H1 (cell line): ENCODE data around the gene YTHDF2. TPM values are rescaled to one million over a fixed set of nuclear protein-coding genes. Genes with fewer than 3 reads are reported as not detected.

Experiments used
- CTCF ChIA-PET: fragments of 300-600 bp; sonication (Branson Sonifier 250); formaldehyde crosslinking; loops from one replicate; lab custom pipeline; 2021; ENCODE audit not compliant: partially characterized antibody; lab: Charles Lee
- POLR2A ChIA-PET: fragments of 300-600 bp; sonication (Branson Sonifier 250); formaldehyde crosslinking; loops from one replicate; lab custom pipeline; 2021; ENCODE audit warnings: inconsistent platforms; ENCODE audit not compliant: partially characterized antibody; lab: Charles Lee
- DNase-seq, 2 experiments: peaks; one replicate each; pipeline versions ENCODE4 v3.0.0 to v3.0.0-alpha.2; 2010 to 2022; ENCODE audit warnings: low spot score in 2 of 2, low read depth in 1 of 2, mixed read lengths in 1 of 2
- FAIRE-seq: peaks from 2 replicates; lab custom pipeline; 2011; peaks lifted over from hg19 to GRCh38; lab: Jason Lieb, UNC
- H2AFZ ChIP-seq: 2 replicates; pipeline ENCODE4 v1.8.1; 2012; ENCODE audit warnings: low read length, inconsistent platforms
- H2AK5ac ChIP-seq: 2 replicates; pipeline ENCODE4 v1.6.1; 2013; ENCODE audit warnings: low read depth, low read length
- H2BK120ac ChIP-seq: replicated peaks from 2 replicates; pipeline ENCODE3; 2013; ENCODE audit warnings: low read depth, low read length, inconsistent platforms
- H2BK12ac ChIP-seq: 2 replicates; pipeline ENCODE4 v1.6.1; 2013; ENCODE audit warnings: low read depth, low read length
- H2BK15ac ChIP-seq: 2 replicates; pipeline ENCODE4 v1.6.1; 2013; ENCODE audit warnings: low read length
- H2BK20ac ChIP-seq: 2 replicates; pipeline ENCODE4 v1.6.1; 2013; ENCODE audit warnings: low read length
- H2BK5ac ChIP-seq: 2 replicates; pipeline ENCODE4 v1.6.1; 2013; ENCODE audit warnings: low read depth, low read length
- H3K14ac ChIP-seq: 2 replicates; pipeline ENCODE4 v1.6.1; 2013; ENCODE audit warnings: inconsistent platforms; ENCODE audit not compliant: insufficient read length
- H3K18ac ChIP-seq: 2 replicates; pipeline ENCODE4 v1.6.1; 2013; ENCODE audit warnings: low read length; ENCODE audit errors: extremely low read depth
- H3K23ac ChIP-seq: 2 replicates; pipeline ENCODE4 v1.6.1; 2013; ENCODE audit warnings: inconsistent platforms; ENCODE audit not compliant: insufficient read length
- H3K23me2 ChIP-seq: 2 replicates; pipeline ENCODE4 v1.6.1; 2013; ENCODE audit warnings: low read depth, low read length
- H3K27ac ChIP-seq: 2 replicates; pipeline ENCODE4 v1.6.1; 2011; ENCODE audit warnings: low read depth, low read length, inconsistent platforms
- H3K27me3 ChIP-seq, 4 experiments: replicated peaks in 1 of 4; 1 replicate in 1 of 4; 2 replicates in 3 of 4; pipeline versions ENCODE4 v1.6.1 to v1.8.1; 2011 to 2013; ENCODE audit warnings: low read length in 3 of 4, mild to moderate bottlenecking in 3 of 4, inconsistent platforms in 2 of 4, mixed read lengths in 2 of 4, moderate library complexity in 1 of 4; ENCODE audit not compliant: control insufficient read depth in 3 of 4, insufficient read depth in 3 of 4; ENCODE audit errors: extremely low read depth in 1 of 4
- H3K36me3 ChIP-seq, 4 experiments: 2 replicates each; pipeline versions ENCODE4 v1.6.1 to v1.8.1; 2011 to 2013; ENCODE audit warnings: mild to moderate bottlenecking in 4 of 4, low read length in 3 of 4, moderate library complexity in 2 of 4, control low read depth in 1 of 4, inconsistent platforms in 1 of 4; ENCODE audit not compliant: insufficient read depth in 4 of 4, control insufficient read depth in 2 of 4
- H3K4ac ChIP-seq: replicated peaks from 2 replicates; pipeline ENCODE3; 2013; ENCODE audit warnings: low read length, low read depth, mixed read lengths, inconsistent platforms; ENCODE audit not compliant: insufficient read length
- H3K4me1 ChIP-seq, 4 experiments: replicated peaks in 1 of 4; 1 replicate in 1 of 4; 2 replicates in 3 of 4; pipeline versions ENCODE4 v1.6.1 to v1.8.1; 2011 to 2013; ENCODE audit warnings: low read length in 3 of 4, inconsistent platforms in 2 of 4, mixed read lengths in 1 of 4; ENCODE audit not compliant: insufficient read depth in 4 of 4, control insufficient read depth in 3 of 4
- H3K4me2 ChIP-seq, 2 experiments: 2 replicates each; pipeline versions ENCODE4 v1.6.1 to v1.8.1; 2011 to 2013; ENCODE audit warnings: low read depth in 2 of 2, low read length in 2 of 2, control low read depth in 1 of 2, inconsistent platforms in 1 of 2, mild to moderate bottlenecking in 1 of 2; ENCODE audit not compliant: insufficient read depth in 1 of 2
- H3K4me3 ChIP-seq, 4 experiments: fragments of 200-600, 300-600 bp in 1 of 4; sonication (generic), shearing (Covaris generic), sonication (Bioruptor Twin) in 1 of 4; 2 replicates each; pipeline versions ENCODE4 v1.5.1 to v1.8.1; 2011 to 2016; ENCODE audit warnings: low read length in 4 of 4, low read depth in 3 of 4, control low read depth in 2 of 4, inconsistent platforms in 2 of 4, mild to moderate bottlenecking in 2 of 4, mixed read lengths in 1 of 4, moderate library complexity in 1 of 4; ENCODE audit not compliant: insufficient read depth in 2 of 4; ENCODE audit errors: extremely low read depth in 1 of 4
- H3K56ac ChIP-seq: replicated peaks from 2 replicates; pipeline ENCODE3; 2013; ENCODE audit warnings: low read depth, mild to moderate bottlenecking, mixed read lengths, low read length, inconsistent platforms; ENCODE audit not compliant: insufficient read length
- H3K79me1 ChIP-seq: 2 replicates; pipeline ENCODE4 v1.6.1; 2013; ENCODE audit warnings: low read depth, low read length, control low read depth
- H3K79me2 ChIP-seq, 2 experiments: 2 replicates each; pipeline versions ENCODE4 v1.6.1 to v1.8.1; 2012 to 2013; ENCODE audit warnings: low read length in 2 of 2, mild to moderate bottlenecking in 2 of 2, inconsistent platforms in 1 of 2; ENCODE audit not compliant: insufficient read depth in 2 of 2, control insufficient read depth in 1 of 2
- H3K9ac ChIP-seq, 4 experiments: replicated peaks in 1 of 4; 1 replicate in 1 of 4; 2 replicates in 3 of 4; pipeline versions ENCODE4 v1.6.1 to v1.8.1; 2011 to 2013; ENCODE audit warnings: low read depth in 3 of 4, low read length in 3 of 4, control low read depth in 2 of 4, mild to moderate bottlenecking in 2 of 4, moderate library complexity in 2 of 4, inconsistent platforms in 1 of 4; ENCODE audit errors: extremely low read depth in 1 of 4
- H3K9me3 ChIP-seq, 2 experiments: 2 replicates each; pipeline versions ENCODE4 v1.6.1 to v1.8.1; 2012 to 2013; ENCODE audit warnings: mild to moderate bottlenecking in 2 of 2, moderate library complexity in 2 of 2, control low read depth in 1 of 2, inconsistent platforms in 1 of 2, low read depth in 1 of 2, low read length in 1 of 2, mixed read lengths in 1 of 2; ENCODE audit not compliant: insufficient read depth in 2 of 2
- H4K20me1 ChIP-seq, 2 experiments: replicated peaks in 1 of 2; 2 replicates each; pipeline versions ENCODE3 to v1.8.1; 2011 to 2013; ENCODE audit warnings: inconsistent platforms in 2 of 2, low read length in 2 of 2, mild to moderate bottlenecking in 1 of 2; ENCODE audit not compliant: insufficient read depth in 2 of 2, control insufficient read depth in 1 of 2
- H4K5ac ChIP-seq: 2 replicates; pipeline ENCODE4 v1.6.1; 2013; ENCODE audit warnings: low read length, low read depth, mixed read lengths, inconsistent platforms; ENCODE audit not compliant: insufficient read length
- H4K8ac ChIP-seq: 2 replicates; pipeline ENCODE4 v1.8.0; 2013; ENCODE audit warnings: mild to moderate bottlenecking, moderate library complexity, low read length, inconsistent platforms; ENCODE audit not compliant: insufficient read depth; ENCODE audit errors: extremely low read depth
- H4K91ac ChIP-seq: replicated peaks from 2 replicates; pipeline ENCODE3; 2013; ENCODE audit warnings: low read length, mixed read lengths, inconsistent platforms; ENCODE audit not compliant: insufficient read length
- CTBP2 ChIP-seq: IDR thresholded peaks from 2 replicates; pipeline ENCODE4 v1.7.0; 2011; ENCODE audit warnings: borderline replicate concordance, mild to moderate bottlenecking, moderate library complexity, mixed read lengths, low read length; ENCODE audit not compliant: insufficient read depth, insufficient read length
- E2F6 ChIP-seq: IDR thresholded peaks from 2 replicates; pipeline ENCODE4 v1.6.1; 2012; ENCODE audit warnings: inconsistent platforms
- EP300 ChIP-seq, 2 experiments: IDR thresholded peaks; 1 replicate in 1 of 2; 2 replicates in 1 of 2; pipeline ENCODE4 v1.6.1; 2011 to 2012; ENCODE audit warnings: low read depth in 2 of 2, low read length in 2 of 2, mild to moderate bottlenecking in 2 of 2, borderline replicate concordance in 1 of 2, inconsistent platforms in 1 of 2, moderate library complexity in 1 of 2
- EZH2 ChIP-seq: fragments of 200-600 bp; sonication (generic); IDR thresholded peaks from 2 replicates; pipeline ENCODE4 v1.7.1; 2012; ENCODE audit warnings: low read depth, mild to moderate bottlenecking, moderate library complexity, low read length, inconsistent platforms; ENCODE audit not compliant: severe bottlenecking
- HDAC2 ChIP-seq, 2 experiments: fragments of 300-600 bp in 1 of 2; sonication (generic) in 1 of 2; IDR thresholded peaks; 2 replicates each; pipeline ENCODE4 v1.6.1; 2011 to 2012; ENCODE audit warnings: low read depth in 2 of 2, low read length in 2 of 2, mild to moderate bottlenecking in 2 of 2, moderate library complexity in 2 of 2, borderline replicate concordance in 1 of 2, inconsistent platforms in 1 of 2
- HDAC6 ChIP-seq: IDR thresholded peaks from one replicate; pipeline ENCODE4 v1.7.1; 2012; ENCODE audit warnings: low read depth, mild to moderate bottlenecking, inconsistent platforms, low read length, moderate library complexity
- KDM1A ChIP-seq: fragments of 200-600, 300-600 bp; sonication (generic); IDR thresholded peaks from 2 replicates; pipeline ENCODE4 v1.7.1; 2016; ENCODE audit warnings: mild to moderate bottlenecking, low read length, borderline replicate concordance
- POU5F1 ChIP-seq: IDR thresholded peaks from 2 replicates; pipeline ENCODE4 v1.6.1; 2011; ENCODE audit warnings: low read depth, mild to moderate bottlenecking, low read length, moderate library complexity
- RAD21 ChIP-seq, 2 experiments: IDR thresholded peaks in 1 of 2; conservative IDR thresholded peaks in 1 of 2; 2 replicates each; pipeline ENCODE4 v1.6.1; 2011; ENCODE audit warnings: low read depth in 2 of 2, low read length in 2 of 2, improper control_type of control experiment in 1 of 2, inconsistent platforms in 1 of 2, mild to moderate bottlenecking in 1 of 2, moderate library complexity in 1 of 2
- RBBP5 ChIP-seq: IDR thresholded peaks from 2 replicates; pipeline ENCODE4 v1.7.1; 2012; ENCODE audit warnings: low read depth, mild to moderate bottlenecking, inconsistent platforms, low read length, moderate library complexity, borderline replicate concordance
- SP1 ChIP-seq: IDR thresholded peaks from 2 replicates; pipeline ENCODE4 v1.6.1; 2011; ENCODE audit warnings: low read depth, low read length
- SRF ChIP-seq: IDR thresholded peaks from 2 replicates; pipeline ENCODE4 v1.6.1; 2011; ENCODE audit warnings: mild to moderate bottlenecking, low read depth, low read length, moderate library complexity
- WGBS, 2 experiments: shearing (Covaris generic) in 1 of 2; methylation state at CpG; one replicate each; pipeline versions ENCODE4 v1.1.6 to v1.1.7; 2013 to 2015; ENCODE audit warnings: low lambda C conversion rate in 2 of 2, mixed read lengths in 2 of 2, inconsistent platforms in 1 of 2, low coverage in 1 of 2, missing lambda C conversion rate in 1 of 2; ENCODE audit not compliant: insufficient replicate concordance in 2 of 2, insufficient coverage in 1 of 2, insufficient read length in 1 of 2; ENCODE audit errors: extremely low coverage in 1 of 2, missing lambda C conversion rate in 1 of 2; 5-methylcytosine and 5-hydroxymethylcytosine counted together
- polyA plus RNA-seq, 7 experiments: library from polyadenylated mRNA; depleted of rRNA in 3 of 7; stranded (reverse) in 5 of 7; unstranded in 2 of 7; fragments of >200 nt in 5 of 7; fragments of 200-250 nt in 2 of 7; gene quantifications; 1 replicate in 5 of 7; 2 replicates in 1 of 7; 4 replicates in 1 of 7; pipeline versions ENCODE4 v1.2.1 to v1.2.3, GENCODE V29; 2011 to 2013; ENCODE audit warnings: missing spikeins in 2 of 7, mixed read lengths in 2 of 7
- total RNA-seq: library from RNA; stranded (reverse); fragmentation: NEBNext Ultra II Directional; extraction: Animal tissue kit (Norgen Biotek cat#: 25700); gene quantifications from 2 replicates; pipeline ENCODE4 v1.2.1, GENCODE V29; 2021

Gene YTHDF2
- total and polyA plus RNA-seq, 2 of the 8 experiments (the other 6 are each of a cell fraction or from before 2014, with no cell fraction given) = 128 to 164 TPM

- H3K14ac ChIP-seq = no peak overlapping the region
- H3K23me2 ChIP-seq = no peaks in the 10 kb centered on the region
- H2BK15ac ChIP-seq = no peak overlapping the region
- H2BK120ac ChIP-seq = no peak overlapping the region
- H3K4me1 ChIP-seq = peaks cover 0 to 3% (median 0%) of the 10 kb centered on the region in 4 experiments; a peak in 1 of 7 replicates
- ChIA-PET CTCF (interaction anchor here (3.0 kb wide), 1 partner anchor 87 kb away, joined by 18 read pairs; no protein-coding TSS in a partner anchor), POLR2A (interaction anchor here (0.6 kb wide), 1 partner anchor 43 kb away, joined by 5 read pairs; no protein-coding TSS in a partner anchor)
- TF ChIP-seq RBBP5 (no peak), HDAC2 (IDR thresholded peaks at IDR 0.05; ENCODE audit: borderline replicate concordance in 1 of 2, low read depth in 2 of 2, low read length in 2 of 2) (no peak), POU5F1 (no peak), E2F6 (no peak), CTBP2 (no peak), RAD21 (IDR thresholded peaks at IDR 0.05 in 1 of 2, conservative IDR thresholded peaks at IDR 0.05 in 1 of 2; ENCODE audit: low read depth in 2 of 2, low read length in 2 of 2) (no peak), EP300 (IDR thresholded peaks at IDR 0.05; ENCODE audit: borderline replicate concordance in 1 of 2, low read depth in 2 of 2, low read length in 2 of 2) (no peak), SRF (no peak), HDAC6 (no peak), EZH2 (no peak), SP1 (no peak), KDM1A (no peak)
- DNase-seq (no peak), FAIRE-seq (no peak)
- no peaks in the 10 kb centered on the region for H3K79me2 ChIP-seq
- H2BK20ac ChIP-seq = no peak overlapping the region
- no peaks in the 10 kb centered on the region for H4K20me1 ChIP-seq
- no peak overlapping the region for H3K56ac ChIP-seq
- no peak overlapping the region for H3K4ac ChIP-seq
- no peak overlapping the region for H3K18ac ChIP-seq
- WGBS, 2 experiments = 93% methylated on average over 6 of the region's 6 CpGs; no CpG with 5 or more reads in 1 of the 2 experiments
- no peak overlapping the region for H2AK5ac ChIP-seq
- no peak overlapping the region for H2BK5ac ChIP-seq
- no peaks in the 10 kb centered on the region for H3K9me3 ChIP-seq
- no peak overlapping the region for H2BK12ac ChIP-seq
- no peaks in the 10 kb centered on the region for H3K27me3 ChIP-seq
- H3K27ac ChIP-seq = no peak overlapping the region
- no peak overlapping the region for H2AFZ ChIP-seq
- H4K91ac ChIP-seq = no peak overlapping the region
- H3K9ac ChIP-seq = no peak overlapping the region
- H3K79me1 ChIP-seq = no peaks in the 10 kb centered on the region
- H3K36me3 ChIP-seq = no peaks in the 10 kb centered on the region
- H4K5ac ChIP-seq = no peak overlapping the region
- H3K4me3 ChIP-seq = no peak overlapping the region
- no peak overlapping the region for H4K8ac ChIP-seq
- H3K23ac ChIP-seq = no peak overlapping the region
- H3K4me2 ChIP-seq = no peak overlapping the region
These were observed 53.1 kb downstream of the YTHDF2 start for GRCh38 chr1:28789816-28790215.
